Colonic mucosa (tissue), 4 donors: Measurements from ENCODE around the gene RPUSD2. TPM values are rescaled to one million over a fixed set of nuclear protein-coding genes. Genes with fewer than 3 reads are reported as not detected.

ENCODE experiments used
- DNase-seq: peaks from one replicate; pipeline ENCODE4 v3.0.0-alpha.2; 2020
- H3K27ac ChIP-seq: fragments of 200-600 bp; one replicate; pipeline ENCODE4 v1.8.0; 2021
- H3K27me3 ChIP-seq: fragments of 200-600 bp; one replicate; pipeline ENCODE4 v1.8.0; 2021
- H3K36me3 ChIP-seq: fragments of 200-600 bp; one replicate; pipeline ENCODE4 v1.8.0; 2021
- H3K4me1 ChIP-seq: fragments of 200-600 bp; one replicate; pipeline ENCODE4 v1.8.0; 2021; ENCODE audit warnings: mild to moderate bottlenecking
- H3K4me3 ChIP-seq: fragments of 200-600 bp; one replicate; pipeline ENCODE4 v1.8.0; 2021
- H3K9ac ChIP-seq, 2 donors: one replicate each; pipeline ENCODE4 v1.7.0; 2013; ENCODE audit warnings: control low read depth in 2 of 2, low read depth in 2 of 2, low read length in 2 of 2
- H3K9me3 ChIP-seq: fragments of 200-600 bp; one replicate; pipeline ENCODE4 v1.8.0; 2021
- intact Hi-C: fragments of 100-400 bp; cut with DNase I; formaldehyde crosslinking; loops from one replicate; pipeline ENCODE4 v1.14.1; 2022
- total RNA-seq, 2 donors: library from RNA; stranded (reverse); fragmentation: NEBNext Ultra II Directional in 1 of 2; extraction: Animal tissue kit (Norgen Biotek cat#: 25700) in 1 of 2; gene quantifications; one replicate each; pipeline ENCODE4 v1.2.1, GENCODE V29; 2021
- TF ChIP-seq, protein P1 (sequence below): fragments of 200-600 bp; IDR thresholded peaks from one replicate; pipeline ENCODE4 v1.8.0; 2022; ENCODE audit warnings: antibody characterized with exemption, mild to moderate bottlenecking
- donor health status: healthy.
- donor health status: DM: no; HTN: no; CAD: no.
- donor health status: DM: no; HTN: no; CAD: no.

RPUSD2 gene
- total RNA-seq, 2 donors from 2014 or later: 11.0 to 17.0 TPM

DNA sequence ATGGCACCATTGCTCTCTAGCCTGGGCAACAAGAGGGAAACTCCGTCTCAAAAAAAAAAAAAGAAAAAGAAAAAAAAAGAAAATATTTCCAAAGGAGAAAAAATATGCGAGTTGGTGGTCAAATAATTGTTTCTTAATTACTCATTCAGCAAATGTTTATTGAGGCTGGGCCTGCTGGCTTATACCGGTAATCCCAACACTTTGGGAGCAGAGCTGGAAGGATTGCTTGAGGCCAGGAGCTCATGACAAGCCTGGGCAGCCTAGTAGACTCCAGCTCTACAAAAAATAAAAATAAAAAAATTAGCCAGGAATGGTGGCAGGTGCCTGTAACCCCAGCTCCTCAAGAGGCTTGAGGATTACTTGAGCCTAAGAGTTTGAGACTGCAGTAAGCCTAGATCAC, 29.0 kb downstream of the RPUSD2 start:
- H3K9me3 ChIP-seq: no peaks in the 10 kb centered on the region
- TF ChIP-seq, protein P1, sequence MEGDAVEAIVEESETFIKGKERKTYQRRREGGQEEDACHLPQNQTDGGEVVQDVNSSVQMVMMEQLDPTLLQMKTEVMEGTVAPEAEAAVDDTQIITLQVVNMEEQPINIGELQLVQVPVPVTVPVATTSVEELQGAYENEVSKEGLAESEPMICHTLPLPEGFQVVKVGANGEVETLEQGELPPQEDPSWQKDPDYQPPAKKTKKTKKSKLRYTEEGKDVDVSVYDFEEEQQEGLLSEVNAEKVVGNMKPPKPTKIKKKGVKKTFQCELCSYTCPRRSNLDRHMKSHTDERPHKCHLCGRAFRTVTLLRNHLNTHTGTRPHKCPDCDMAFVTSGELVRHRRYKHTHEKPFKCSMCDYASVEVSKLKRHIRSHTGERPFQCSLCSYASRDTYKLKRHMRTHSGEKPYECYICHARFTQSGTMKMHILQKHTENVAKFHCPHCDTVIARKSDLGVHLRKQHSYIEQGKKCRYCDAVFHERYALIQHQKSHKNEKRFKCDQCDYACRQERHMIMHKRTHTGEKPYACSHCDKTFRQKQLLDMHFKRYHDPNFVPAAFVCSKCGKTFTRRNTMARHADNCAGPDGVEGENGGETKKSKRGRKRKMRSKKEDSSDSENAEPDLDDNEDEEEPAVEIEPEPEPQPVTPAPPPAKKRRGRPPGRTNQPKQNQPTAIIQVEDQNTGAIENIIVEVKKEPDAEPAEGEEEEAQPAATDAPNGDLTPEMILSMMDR: no peak
- H3K36me3 ChIP-seq: no peaks in the 10 kb centered on the region
- H3K9ac ChIP-seq: no peak overlapping the region
- H3K4me3 ChIP-seq: no peak overlapping the region
- no peak overlapping the region for H3K27ac ChIP-seq
- intact Hi-C loops: no loop called here
- H3K4me1 ChIP-seq: no peaks in the 10 kb centered on the region
- no peaks in the 10 kb centered on the region for H3K27me3 ChIP-seq
- no peak for DNase-seq

DNA sequence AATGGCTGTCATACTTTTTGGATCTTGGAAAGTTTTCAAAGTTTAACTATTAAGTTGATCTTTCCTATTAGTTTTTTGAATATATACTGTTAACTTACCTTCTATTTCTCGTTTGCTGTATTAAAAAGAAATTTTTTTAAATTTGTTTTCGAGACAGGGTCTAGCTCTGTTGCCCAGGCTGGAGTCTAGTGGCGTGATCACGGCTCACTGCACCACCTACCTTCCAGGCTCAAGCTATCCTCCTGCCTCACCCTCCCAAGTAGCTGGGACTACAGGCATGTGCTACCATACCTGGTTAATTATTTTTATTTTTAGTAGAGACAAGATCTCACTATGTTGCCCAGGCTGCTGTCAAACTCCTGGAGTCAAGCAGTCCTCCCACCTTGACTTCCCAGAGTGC, 29.6 kb downstream of the RPUSD2 start:
- DNase-seq: no peak
- Histone ChIP-seq H3K27ac (no peak overlapping the region), H3K9ac (no peak overlapping the region), H3K27me3 (no peaks in the 10 kb centered on the region), H3K9me3 (no peaks in the 10 kb centered on the region), H3K36me3 (no peaks in the 10 kb centered on the region), H3K4me1 (no peaks in the 10 kb centered on the region), H3K4me3 (no peak overlapping the region)
- TF ChIP-seq, protein P1: no peak
- intact Hi-C loops: no loop called here

DNA sequence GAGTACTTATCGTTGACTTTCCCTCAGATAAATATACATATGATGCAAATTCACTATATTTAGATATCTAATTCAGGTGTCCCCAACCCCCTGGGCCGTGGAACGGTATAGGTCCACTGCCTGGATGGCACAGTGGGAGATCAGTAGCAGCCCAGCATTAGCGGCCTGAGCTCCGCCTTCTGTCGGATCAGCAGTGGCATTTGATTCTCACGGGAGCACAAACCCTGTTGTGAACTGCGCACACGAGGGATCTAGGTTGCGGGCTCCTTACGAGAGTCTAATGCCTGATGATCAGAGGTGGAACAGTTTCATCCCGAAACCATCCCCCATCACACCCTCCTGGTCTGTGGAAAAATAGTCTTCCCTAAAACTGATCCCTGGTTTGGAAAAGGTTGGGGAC, 31.9 kb downstream of the RPUSD2 start:
- no peaks in the 10 kb centered on the region for H3K9me3 ChIP-seq
- no peaks in the 10 kb centered on the region for H3K27me3 ChIP-seq
- no peak overlapping the region for H3K4me3 ChIP-seq
- no peak for DNase-seq
- intact Hi-C loops: no loop called here
- no peak overlapping the region for H3K27ac ChIP-seq
- H3K9ac ChIP-seq: no peak overlapping the region
- H3K36me3 ChIP-seq: no peaks in the 10 kb centered on the region
- no peaks in the 10 kb centered on the region for H3K4me1 ChIP-seq
- TF ChIP-seq, protein P1: no peak

DNA sequence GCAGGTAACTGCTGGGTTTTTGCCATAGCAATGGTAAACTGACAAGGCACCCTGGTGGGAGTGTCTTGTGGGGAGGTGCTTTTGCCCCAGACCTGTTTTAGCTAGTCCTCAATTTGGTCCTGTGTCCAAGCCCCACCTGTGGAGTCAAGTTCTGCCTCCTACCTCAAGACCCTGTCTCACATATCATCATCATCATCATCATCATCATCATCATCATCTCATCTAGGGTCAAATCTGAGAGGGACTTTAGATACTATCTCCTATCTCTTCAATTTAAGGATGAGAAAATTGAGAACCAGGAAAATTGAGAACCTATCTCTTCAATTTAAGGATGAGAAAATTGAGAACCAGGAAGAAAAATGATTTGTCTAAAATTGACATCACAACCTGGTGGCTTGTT, 34.8 kb downstream of the RPUSD2 start:
- no peak overlapping the region for H3K9ac ChIP-seq
- no peaks in the 10 kb centered on the region for H3K9me3 ChIP-seq
- DNase-seq: no peak
- H3K27ac ChIP-seq: no peak overlapping the region
- H3K4me1 ChIP-seq: no peaks in the 10 kb centered on the region
- H3K36me3 ChIP-seq: no peaks in the 10 kb centered on the region
- H3K27me3 ChIP-seq: no peaks in the 10 kb centered on the region
- TF ChIP-seq, protein P1: no peak
- no peak overlapping the region for H3K4me3 ChIP-seq
- intact Hi-C loops: no loop called here

DNA sequence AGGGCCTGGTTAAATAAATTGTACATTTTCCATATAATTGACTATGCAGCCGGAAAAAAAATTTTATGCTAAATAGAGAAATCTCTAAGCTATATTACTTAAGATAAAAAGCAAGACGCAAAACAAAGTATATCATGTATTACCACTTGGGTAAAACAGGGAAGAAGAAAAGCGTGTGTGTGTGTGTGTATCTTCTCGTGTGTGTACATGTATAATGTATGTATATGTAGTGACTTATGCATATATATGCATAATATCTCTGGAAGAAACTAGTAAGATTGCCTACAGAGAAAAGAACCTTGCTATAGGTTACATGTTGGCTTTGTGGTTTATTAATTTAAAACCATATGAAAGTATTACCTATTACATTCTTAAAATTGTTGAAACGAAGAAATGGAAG, 44.0 kb downstream of the RPUSD2 start:
- Histone ChIP-seq H3K9ac (no peak overlapping the region), H3K4me1 (no peaks in the 10 kb centered on the region), H3K27me3 (no peaks in the 10 kb centered on the region), H3K9me3 (no peaks in the 10 kb centered on the region), H3K36me3 (no peaks in the 10 kb centered on the region), H3K4me3 (no peak overlapping the region), H3K27ac (no peak overlapping the region)
- intact Hi-C loops: no loop called here
- TF ChIP-seq, protein P1: no peak
- no peak for DNase-seq

DNA sequence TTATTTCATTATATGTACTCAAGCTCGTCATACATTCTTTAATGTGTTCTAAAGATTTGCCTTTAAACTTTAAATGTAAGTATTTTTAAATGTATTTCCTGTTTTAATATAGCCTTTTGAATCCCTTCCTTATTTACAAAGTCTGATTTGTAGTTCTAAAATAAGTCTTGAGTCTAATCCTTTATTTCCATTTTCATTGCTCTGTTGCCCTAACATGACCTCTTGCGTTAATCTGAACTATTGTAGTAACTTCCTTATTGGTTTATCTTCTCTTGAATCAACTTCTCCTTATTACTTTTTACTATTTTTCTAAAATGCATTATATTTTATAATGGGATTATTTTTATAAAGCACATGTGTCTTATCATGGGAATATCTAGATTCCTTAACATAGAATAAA, 48.9 kb downstream of the RPUSD2 start:
- Histone ChIP-seq H3K27ac (no peak overlapping the region), H3K27me3 (no peaks in the 10 kb centered on the region), H3K9me3 (no peaks in the 10 kb centered on the region), H3K4me1 (no peaks in the 10 kb centered on the region), H3K36me3 (no peaks in the 10 kb centered on the region), H3K4me3 (no peak overlapping the region), H3K9ac (no peak overlapping the region)
- TF ChIP-seq, protein P1: no peak
- intact Hi-C loops: no loop called here
- no peak for DNase-seq
